ENCODE measurements around the gene TSPAN18.

The TSPAN18 gene

GRCh38 chr11:44862558-44863101 lies 135.9 kb downstream of the TSPAN18 start:
- DNase-seq (ENCODE audit: low spot score) = no peak
- in situ Hi-C loops (cut with MboI; ENCODE audit: low sequenced_read_pairs, unreplicated experiment) = no loop called here
- TF ChIP-seq CTCF (IDR thresholded peaks at IDR 0.05; ENCODE audit: borderline replicate concordance, control extremely low read depth, extremely low read depth, insufficient read depth, missing control alignments) = no peak

GRCh38 chr11:44863231-44863630 lies 136.5 kb downstream of the TSPAN18 start:
- no peak for DNase-seq (ENCODE audit: low spot score)
- in situ Hi-C loops (cut with MboI; ENCODE audit: low sequenced_read_pairs, unreplicated experiment) = no loop called here
- no peak for TF ChIP-seq CTCF (IDR thresholded peaks at IDR 0.05; ENCODE audit: borderline replicate concordance, control extremely low read depth, extremely low read depth, insufficient read depth, missing control alignments)

- no peak for DNase-seq (ENCODE audit: low spot score)
- no peak for TF ChIP-seq CTCF (IDR thresholded peaks at IDR 0.05; ENCODE audit: borderline replicate concordance, control extremely low read depth, extremely low read depth, insufficient read depth, missing control alignments)
- in situ Hi-C loops (cut with MboI; ENCODE audit: low sequenced_read_pairs, unreplicated experiment) = no loop called here
Observed at GRCh38 chr11:44865866-44866272, 139.1 kb downstream of the TSPAN18 start.

GRCh38 chr11:44866286-44866685 lies 139.5 kb downstream of the TSPAN18 start:
- TF ChIP-seq CTCF (IDR thresholded peaks at IDR 0.05; ENCODE audit: borderline replicate concordance, control extremely low read depth, extremely low read depth, insufficient read depth, missing control alignments) = no peak
- in situ Hi-C loops (cut with MboI; ENCODE audit: low sequenced_read_pairs, unreplicated experiment) = no loop called here
- DNase-seq (ENCODE audit: low spot score) = no peak

GRCh38 chr11:44868021-44868420 lies 141.3 kb downstream of the TSPAN18 start:
- in situ Hi-C loops (cut with MboI; ENCODE audit: low sequenced_read_pairs, unreplicated experiment) = no loop called here
- no peak for TF ChIP-seq CTCF (IDR thresholded peaks at IDR 0.05; ENCODE audit: borderline replicate concordance, control extremely low read depth, extremely low read depth, insufficient read depth, missing control alignments)
- DNase-seq (ENCODE audit: low spot score) = no peak

- no peak for TF ChIP-seq CTCF (IDR thresholded peaks at IDR 0.05; ENCODE audit: borderline replicate concordance, control extremely low read depth, extremely low read depth, insufficient read depth, missing control alignments)
- in situ Hi-C loops (cut with MboI; ENCODE audit: low sequenced_read_pairs, unreplicated experiment) = no loop called here
- DNase-seq (ENCODE audit: low spot score) = no peak
Observed at GRCh38 chr11:44868455-44869421, 142.0 kb downstream of the TSPAN18 start.

Data from GM13976 (cell line).